Measurements from ENCODE around the gene NKD1. TPM values are rescaled to one million over a fixed set of nuclear protein-coding genes. Genes with fewer than 3 reads are reported as not detected.

Gene NKD1
- total and polyA plus RNA-seq, 2 of the 8 experiments (the other 6 are each of a cell fraction or from before 2014, with no cell fraction given) = 0.70 to 4.5 TPM

DNA sequence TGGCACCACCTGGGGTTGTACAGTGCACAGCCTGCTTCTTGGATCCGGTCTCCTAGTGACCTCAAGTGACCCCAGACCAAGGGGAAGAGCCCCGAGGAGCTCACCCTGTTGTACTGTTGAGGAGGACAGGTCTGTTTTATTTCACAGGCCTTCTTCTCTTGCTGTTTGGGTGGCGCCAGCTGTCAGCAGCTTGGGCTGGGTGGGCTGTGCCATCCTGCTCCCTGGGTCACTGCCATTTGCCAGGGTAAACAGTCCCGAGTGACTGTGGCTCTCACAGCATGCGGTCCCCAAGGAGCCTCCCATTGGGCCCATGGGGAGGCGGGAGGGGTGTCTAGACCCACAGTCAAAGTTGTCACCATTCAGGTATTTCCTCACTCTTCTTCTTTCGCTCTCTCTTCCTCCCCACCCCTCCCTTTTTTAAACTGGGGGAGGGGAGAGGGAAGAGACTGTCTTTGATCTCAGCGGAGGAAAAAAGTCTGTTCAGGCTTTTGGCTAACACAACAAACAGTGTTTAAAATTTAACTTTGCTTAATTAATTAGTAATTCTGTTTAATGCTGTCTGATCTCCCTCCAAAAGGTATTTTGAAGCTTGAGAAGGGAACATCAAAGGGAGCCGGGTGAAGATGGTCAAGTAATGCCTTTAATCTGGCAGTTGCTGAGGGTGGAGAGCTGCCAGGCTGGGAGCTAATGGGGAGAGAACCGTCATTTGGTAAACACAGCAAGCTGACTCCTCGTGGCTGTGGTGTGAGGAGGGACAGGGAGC lies 68.9 kb downstream of the NKD1 start:
- H2AFZ ChIP-seq (ENCODE audit: low read length) = no peak overlapping the region
- no peaks in the 10 kb centered on the region for H4K20me1 ChIP-seq (replicated peaks in 1 of 2; ENCODE audit: control insufficient read depth in 1 of 2, insufficient read depth in 2 of 2, low read length in 2 of 2)
- H4K91ac ChIP-seq (replicated peaks; ENCODE audit: insufficient read length, low read length) = no peak overlapping the region
- H3K9ac ChIP-seq (replicated peaks in 1 of 4; ENCODE audit: extremely low read depth in 1 of 4, low read depth in 3 of 4, low read length in 3 of 4) = no peak overlapping the region
- 77% methylated on average over 10 of the region's 11 CpGs; no CpG with 5 or more reads in 1 of the 2 experiments for whole genome bisulfite sequencing, 2 experiments (ENCODE audit: extremely low coverage in 1 of 2, insufficient coverage in 1 of 2, insufficient read length in 1 of 2, insufficient replicate concordance in 2 of 2, low coverage in 1 of 2, low lambda C conversion rate in 2 of 2, missing lambda C conversion rate in 1 of 2)
- H3K4me3 ChIP-seq (ENCODE audit: extremely low read depth in 1 of 4, insufficient read depth in 2 of 4, low read depth in 3 of 4, low read length in 4 of 4) = no peak overlapping the region
- DNase-seq (ENCODE audit: low read depth in 1 of 2, low spot score in 2 of 2) = no peak
- no peak overlapping the region for H3K14ac ChIP-seq (ENCODE audit: insufficient read length)
- no peak overlapping the region for H2BK12ac ChIP-seq (ENCODE audit: low read depth, low read length)
- no peaks in the 10 kb centered on the region for H3K79me1 ChIP-seq (ENCODE audit: low read depth, low read length)
- H4K8ac ChIP-seq (ENCODE audit: extremely low read depth, insufficient read depth, low read length) = no peak overlapping the region
- H3K27me3 ChIP-seq (replicated peaks in 1 of 4; ENCODE audit: control insufficient read depth in 3 of 4, extremely low read depth in 1 of 4, insufficient read depth in 3 of 4, low read length in 3 of 4) = no peaks in the 10 kb centered on the region
- H2BK5ac ChIP-seq (ENCODE audit: low read depth, low read length) = no peak overlapping the region
- H3K27ac ChIP-seq (ENCODE audit: low read depth, low read length) = no peak overlapping the region
- no peaks in the 10 kb centered on the region for H3K36me3 ChIP-seq (ENCODE audit: control insufficient read depth in 2 of 4, insufficient read depth in 4 of 4, low read length in 3 of 4)
- H3K56ac ChIP-seq (replicated peaks; ENCODE audit: insufficient read length, low read depth, low read length) = no peak overlapping the region
- no peak overlapping the region for H4K5ac ChIP-seq (ENCODE audit: insufficient read length, low read depth, low read length)
- H3K23me2 ChIP-seq (ENCODE audit: low read depth, low read length) = no peaks in the 10 kb centered on the region
- no peaks in the 10 kb centered on the region for H3K9me3 ChIP-seq (ENCODE audit: insufficient read depth in 2 of 2, low read depth in 1 of 2, low read length in 1 of 2)
- no peak overlapping the region for H2BK15ac ChIP-seq (ENCODE audit: low read length)
- CTCF ChIA-PET (ENCODE audit: partially characterized antibody) = interaction anchor here (0.6 to 3.3 kb wide), 6 partner anchors 10 to 233 kb away, joined by 3 to 8 read pairs (median 3); no protein-coding TSS in a partner anchor
- H2AK5ac ChIP-seq (ENCODE audit: low read depth, low read length) = no peak overlapping the region
- no peak overlapping the region for H2BK20ac ChIP-seq (ENCODE audit: low read length)
- H3K18ac ChIP-seq (ENCODE audit: extremely low read depth, low read length) = no peak overlapping the region
- H3K79me2 ChIP-seq (ENCODE audit: control insufficient read depth in 1 of 2, insufficient read depth in 2 of 2, low read length in 2 of 2) = no peaks in the 10 kb centered on the region
- no peak for FAIRE-seq
- no peak overlapping the region for H2BK120ac ChIP-seq (replicated peaks; ENCODE audit: low read depth, low read length)
- no peak overlapping the region for H3K4me2 ChIP-seq (ENCODE audit: insufficient read depth in 1 of 2, low read depth in 2 of 2, low read length in 2 of 2)
- H3K23ac ChIP-seq (ENCODE audit: insufficient read length) = no peak overlapping the region
- POLR2A ChIA-PET (ENCODE audit: partially characterized antibody) = interaction anchor here (0.5 to 1.2 kb wide), 2 partner anchors 15 to 117 kb away, joined by 3 to 4 read pairs; no protein-coding TSS in a partner anchor
- H3K4ac ChIP-seq (replicated peaks; ENCODE audit: insufficient read length, low read depth, low read length) = no peak overlapping the region
- peaks cover 0 to 2% (median 1%) of the 10 kb centered on the region in 4 experiments; a peak in 1 of 7 replicates for H3K4me1 ChIP-seq (replicated peaks in 1 of 4; ENCODE audit: control insufficient read depth in 3 of 4, insufficient read depth in 4 of 4, low read length in 3 of 4)
- no peak for TF ChIP-seq KDM4A (IDR thresholded peaks at IDR 0.05; ENCODE audit: low read depth, low read length, severe bottlenecking)
- TF ChIP-seq POLR2A (IDR thresholded peaks at IDR 0.05; ENCODE audit: control extremely low read depth in 1 of 2, low read depth in 2 of 2, low read length in 2 of 2) = no peak
- no peak for TF ChIP-seq POLR2AphosphoS5 (IDR thresholded peaks at IDR 0.05; ENCODE audit: low read depth, low read length)
- TF ChIP-seq BRCA1 (IDR thresholded peaks at IDR 0.05; ENCODE audit: low read depth, low read length) = no peak
- TF ChIP-seq RFX5 (IDR thresholded peaks at IDR 0.05; ENCODE audit: borderline replicate concordance, low read depth, low read length) = no peak
- TF ChIP-seq, protein P1, sequence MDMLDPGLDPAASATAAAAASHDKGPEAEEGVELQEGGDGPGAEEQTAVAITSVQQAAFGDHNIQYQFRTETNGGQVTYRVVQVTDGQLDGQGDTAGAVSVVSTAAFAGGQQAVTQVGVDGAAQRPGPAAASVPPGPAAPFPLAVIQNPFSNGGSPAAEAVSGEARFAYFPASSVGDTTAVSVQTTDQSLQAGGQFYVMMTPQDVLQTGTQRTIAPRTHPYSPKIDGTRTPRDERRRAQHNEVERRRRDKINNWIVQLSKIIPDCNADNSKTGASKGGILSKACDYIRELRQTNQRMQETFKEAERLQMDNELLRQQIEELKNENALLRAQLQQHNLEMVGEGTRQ (IDR thresholded peaks at IDR 0.05; ENCODE audit: low read length) = no peak
- TF ChIP-seq CHD2 (IDR thresholded peaks at IDR 0.05; ENCODE audit: low read length) = no peak
- TF ChIP-seq CREB1 (IDR thresholded peaks at IDR 0.05) = no peak
- TF ChIP-seq BCL11A (IDR thresholded peaks at IDR 0.05; ENCODE audit: low read depth in 2 of 2, low read length in 2 of 2) = no peak
- TF ChIP-seq CBX8 (IDR thresholded peaks at IDR 0.05; ENCODE audit: borderline replicate concordance, low read depth, low read length) = no peak
- no peak for TF ChIP-seq BACH1 (IDR thresholded peaks at IDR 0.05; ENCODE audit: low read length)
- no peak for TF ChIP-seq RBBP5 (IDR thresholded peaks at IDR 0.05; ENCODE audit: borderline replicate concordance, low read depth, low read length)
- TF ChIP-seq EP300 (IDR thresholded peaks at IDR 0.05; ENCODE audit: borderline replicate concordance in 1 of 2, low read depth in 2 of 2, low read length in 2 of 2) = no peak

Measured in H1 (cell line).